Measurements from ENCODE around the gene TMEM242.

Gene TMEM242

DNA sequence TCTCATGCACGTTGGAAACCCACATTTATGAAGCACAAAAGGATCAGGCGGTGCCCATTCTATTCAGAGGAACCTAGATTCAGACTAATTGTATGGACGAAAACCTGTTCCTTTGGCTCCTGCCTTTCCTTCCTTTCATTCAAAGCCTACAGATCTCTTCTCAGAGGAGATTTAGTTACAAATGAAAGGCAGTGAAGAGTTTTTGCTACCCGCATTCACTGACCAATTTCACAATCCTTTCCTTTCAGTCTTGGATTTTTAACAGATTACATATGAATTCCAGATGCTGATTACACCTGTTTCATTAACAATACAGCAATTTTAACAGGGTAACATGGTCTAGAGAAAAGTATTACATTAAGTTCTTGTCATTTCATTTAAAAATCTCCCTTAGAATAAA, 32.0 kb downstream of the TMEM242 start:
- H3K27ac ChIP-seq: no peak overlapping the region
- no peak for DNase-seq (ENCODE audit: low read depth, low spot score)

DNA sequence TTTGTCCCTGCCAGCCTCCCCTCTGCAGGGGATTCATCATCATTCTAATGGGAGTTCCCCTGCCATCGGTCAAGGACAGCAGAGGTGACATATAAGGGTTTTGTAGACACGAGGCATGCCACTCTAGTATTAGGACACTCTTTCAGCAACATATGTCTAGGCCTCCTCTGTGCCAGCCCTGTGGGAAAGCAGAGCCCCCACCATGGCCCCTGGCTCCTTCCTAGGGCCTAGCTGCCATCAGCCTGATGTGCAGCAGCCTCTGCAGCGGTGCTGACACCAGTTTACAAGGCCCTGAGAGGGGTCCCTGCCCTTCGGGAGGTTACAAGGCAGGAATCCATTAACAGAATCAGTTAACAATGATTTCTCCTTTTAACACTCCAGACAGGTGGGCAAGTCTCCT, 32.5 kb downstream of the TMEM242 start:
- no peak overlapping the region for H3K27ac ChIP-seq

DNA sequence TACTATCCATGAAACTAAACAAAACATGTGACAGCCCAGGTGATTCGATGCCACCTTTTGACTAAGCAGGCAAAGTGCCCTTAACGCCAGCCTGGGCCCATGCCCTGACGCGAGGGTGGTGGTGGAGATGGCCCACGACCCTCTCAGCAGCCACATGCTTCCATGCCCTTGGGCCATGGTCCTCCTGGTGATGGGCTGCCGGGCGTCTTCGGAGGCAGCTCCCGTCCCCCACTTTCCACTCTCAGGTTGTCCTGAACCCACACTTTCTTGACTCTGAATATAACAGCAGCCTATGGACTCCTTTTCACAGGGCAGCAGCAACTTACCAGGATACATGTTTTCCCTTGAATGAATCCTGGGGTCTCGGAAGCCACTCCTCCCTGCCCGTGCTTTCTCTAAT, 33.6 kb downstream of the TMEM242 start:
- no peak overlapping the region for H3K27ac ChIP-seq
- DNase-seq (ENCODE audit: low read depth, low spot score): no peak

More for the DNA sequence above, 32.5 kb downstream of the TMEM242 start:
- DNase-seq (ENCODE audit: low read depth, low spot score): no peak

DNA sequence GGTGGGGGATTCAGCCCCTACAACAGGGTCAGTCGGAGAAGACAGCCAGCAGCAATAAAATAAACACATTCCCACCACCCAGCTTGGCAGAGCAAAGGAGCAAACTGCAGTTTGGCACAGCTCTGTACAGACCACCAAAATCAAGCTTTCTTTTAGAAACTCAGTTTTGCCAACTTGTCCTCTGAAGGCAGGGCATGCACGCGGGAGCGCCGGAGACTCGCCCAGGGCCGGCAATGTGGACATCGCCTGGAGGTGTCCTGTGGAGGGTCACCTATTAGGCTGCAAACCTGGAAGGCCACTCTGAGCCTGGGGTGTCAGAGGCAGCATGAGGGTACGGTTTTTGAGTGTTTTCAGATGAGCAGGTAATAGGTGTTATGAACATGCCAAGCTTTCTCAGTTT, 34.7 kb downstream of the TMEM242 start:
- no peak overlapping the region for H3K27ac ChIP-seq
- DNase-seq (ENCODE audit: low read depth, low spot score): no peak

DNA sequence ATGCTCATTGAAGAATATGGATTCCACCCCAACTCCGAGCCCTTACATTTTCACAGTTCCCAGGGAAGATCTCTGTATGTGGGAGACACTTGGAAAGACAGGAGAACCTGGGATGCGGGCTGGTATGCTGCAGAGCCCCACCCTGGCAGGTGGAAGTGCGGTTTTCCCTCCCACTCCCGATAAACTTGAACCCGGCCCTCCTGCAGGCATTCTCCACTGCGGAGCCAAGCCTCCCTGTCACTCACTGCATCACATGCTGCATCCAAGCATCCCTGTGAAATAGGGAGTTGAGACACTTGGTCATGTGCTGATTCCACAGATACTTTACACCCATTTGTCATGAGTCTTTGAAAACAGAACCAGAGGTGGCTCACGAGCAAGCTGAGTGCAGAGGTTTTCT, 35.4 kb downstream of the TMEM242 start:
- no peak for DNase-seq (ENCODE audit: low read depth, low spot score)

DNA sequence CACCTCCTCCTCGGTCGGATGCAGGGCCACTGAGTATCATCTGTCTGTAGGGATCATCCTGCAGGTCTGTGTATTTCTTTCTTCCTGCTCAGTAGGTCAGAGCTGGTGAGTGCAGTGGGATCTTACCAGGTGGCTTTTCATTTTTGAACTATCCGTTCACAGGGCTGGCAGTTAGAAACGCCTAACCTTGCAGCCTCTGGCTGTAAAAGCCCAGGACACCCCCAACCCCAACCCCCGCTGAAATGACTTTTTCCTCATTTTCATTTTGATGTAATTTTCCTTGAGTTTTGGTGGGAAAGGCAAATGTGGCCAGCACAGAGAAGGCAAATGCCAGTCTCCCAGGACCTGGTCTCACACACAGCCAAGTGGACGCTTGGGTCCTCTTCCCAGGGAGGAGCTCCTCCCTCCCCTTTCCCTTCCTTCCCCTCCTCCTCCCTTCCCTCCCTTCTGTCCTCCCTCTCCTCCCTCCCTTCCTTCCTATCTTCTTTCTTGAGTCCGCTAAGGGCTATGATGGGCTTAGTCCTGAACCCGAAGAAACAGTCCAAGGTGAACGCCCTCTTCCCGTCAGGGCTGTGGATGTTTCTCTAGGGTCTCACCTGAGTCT, 36.0 kb downstream of the TMEM242 start:
- no peak for DNase-seq (ENCODE audit: low read depth, low spot score)
- H3K27ac ChIP-seq: no peak overlapping the region

More for the DNA sequence above, 35.4 kb downstream of the TMEM242 start:
- H3K27ac ChIP-seq: no peak overlapping the region

DNA sequence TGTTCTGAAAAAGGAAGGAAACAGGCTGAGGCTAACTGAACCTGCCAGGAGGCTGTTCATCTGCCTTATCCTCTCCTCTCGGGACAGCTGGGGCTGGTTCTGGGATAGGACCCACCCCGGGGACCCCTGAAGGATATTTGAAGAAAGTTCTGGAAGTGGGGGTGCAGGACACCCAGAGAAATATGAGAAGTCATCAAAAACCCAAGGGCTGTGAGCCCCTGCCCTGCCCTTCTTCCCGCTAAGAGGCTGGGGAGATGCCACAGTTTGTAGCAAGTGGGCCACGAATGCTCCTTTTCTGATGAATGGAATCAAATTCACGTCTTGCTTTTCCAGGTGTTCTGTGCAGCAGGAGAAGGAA, 37.9 kb downstream of the TMEM242 start:
- no peak for DNase-seq (ENCODE audit: low read depth, low spot score)
- no peak overlapping the region for H3K27ac ChIP-seq

DNA sequence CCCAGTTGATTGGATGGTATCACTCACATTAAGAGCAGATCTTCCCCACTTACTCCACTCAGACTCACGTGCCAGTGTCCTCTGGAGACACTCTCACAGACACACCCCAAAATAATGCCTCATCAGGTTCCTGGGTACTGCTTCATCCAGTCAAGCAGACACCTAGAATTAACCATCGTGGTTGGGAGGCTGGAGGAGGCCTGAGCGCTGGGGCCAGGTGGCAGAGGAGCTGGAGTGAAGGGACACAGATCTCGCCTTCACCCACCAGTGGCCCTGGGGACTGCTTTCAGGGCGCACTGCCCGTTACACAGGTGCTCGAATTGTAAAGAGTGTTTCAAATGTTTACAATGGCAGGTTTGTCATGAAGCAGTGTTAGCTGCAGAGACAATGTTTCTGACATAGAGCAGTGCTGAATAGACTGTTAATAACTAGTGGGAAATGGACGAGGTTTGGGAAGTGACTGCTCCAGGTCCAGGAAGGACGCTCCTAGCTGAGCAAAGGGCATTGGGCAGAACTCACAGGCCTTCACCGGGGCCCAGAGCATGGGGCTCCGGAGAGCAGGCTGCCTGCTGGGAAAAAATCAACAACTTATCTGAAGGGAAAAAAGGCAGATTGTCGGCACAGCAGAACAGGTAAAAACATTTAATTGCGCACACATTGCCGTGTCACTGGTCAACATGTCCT, 38.4 kb downstream of the TMEM242 start:
- no peak for DNase-seq (ENCODE audit: low read depth, low spot score)
- H3K27ac ChIP-seq: no peak overlapping the region

DNA sequence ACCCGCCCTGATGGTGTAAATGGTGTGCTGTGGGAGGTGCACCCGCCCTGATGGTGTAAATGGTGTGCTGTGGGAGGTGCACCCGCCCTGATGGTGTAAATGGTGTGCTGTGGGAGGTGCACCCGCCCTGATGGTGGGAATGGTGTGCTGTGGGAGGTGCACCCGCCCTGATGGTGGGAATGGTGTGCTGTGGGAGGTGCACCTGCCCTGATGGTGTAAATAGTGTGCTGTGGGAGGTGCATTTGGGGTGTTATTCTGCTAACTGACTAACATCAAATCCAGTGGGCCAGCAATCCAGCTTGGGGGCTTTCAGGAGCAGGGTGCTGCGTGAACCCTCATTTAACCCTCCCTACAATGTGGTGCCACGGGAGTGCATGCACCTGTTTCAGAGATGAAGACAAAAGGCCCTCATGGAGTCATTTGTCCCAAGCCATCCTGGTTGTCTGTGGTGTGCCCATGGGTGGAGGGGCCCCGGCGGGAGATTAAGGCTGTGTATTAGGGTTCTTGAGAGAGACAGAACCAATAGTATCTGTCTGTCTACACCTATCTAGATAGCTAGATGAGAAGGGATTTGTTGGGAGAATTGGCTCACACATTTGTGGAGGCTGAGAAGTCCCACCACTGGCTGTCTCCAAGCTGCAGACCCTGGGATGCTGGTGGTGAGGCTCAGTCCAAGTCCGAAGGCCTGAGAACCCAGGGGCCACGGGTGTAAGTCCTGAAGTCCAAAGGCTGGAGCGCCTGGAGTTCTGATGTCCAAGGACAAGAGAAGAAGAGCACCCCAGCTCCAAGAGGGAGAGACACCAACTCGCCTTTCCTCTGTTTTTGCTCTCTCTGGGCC, 39.2 kb downstream of the TMEM242 start:
- H3K27ac ChIP-seq: no peak overlapping the region
- no peak for DNase-seq (ENCODE audit: low read depth, low spot score)

DNA sequence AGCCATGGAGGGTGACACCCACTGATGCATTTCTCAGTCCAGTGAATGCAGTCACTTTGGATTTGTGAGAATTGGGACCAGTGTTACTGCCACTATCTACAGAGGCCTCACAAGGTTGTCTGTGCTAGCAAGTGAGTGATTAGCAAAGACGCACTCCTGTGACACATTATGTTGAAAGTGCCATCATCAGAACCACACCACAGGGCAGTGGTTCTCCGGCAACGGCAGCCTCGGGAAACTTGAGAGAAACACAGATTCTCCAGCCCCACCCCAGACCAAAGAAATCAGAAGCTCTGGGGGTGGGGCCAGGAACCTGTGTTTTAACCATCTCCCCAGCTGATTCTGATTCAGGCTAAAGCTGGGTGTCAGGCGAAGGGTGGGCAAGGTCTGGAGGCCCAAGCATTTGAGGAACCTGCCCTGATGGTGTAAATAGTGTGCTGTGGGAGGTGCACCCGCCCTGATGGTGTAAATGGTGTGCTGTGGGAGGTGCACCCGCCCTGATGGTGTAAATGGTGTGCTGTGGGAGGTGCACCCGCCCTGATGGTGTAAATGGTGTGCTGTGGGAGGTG, 39.9 kb downstream of the TMEM242 start:
- no peak overlapping the region for H3K27ac ChIP-seq
- DNase-seq (ENCODE audit: low read depth, low spot score): no peak

DNA sequence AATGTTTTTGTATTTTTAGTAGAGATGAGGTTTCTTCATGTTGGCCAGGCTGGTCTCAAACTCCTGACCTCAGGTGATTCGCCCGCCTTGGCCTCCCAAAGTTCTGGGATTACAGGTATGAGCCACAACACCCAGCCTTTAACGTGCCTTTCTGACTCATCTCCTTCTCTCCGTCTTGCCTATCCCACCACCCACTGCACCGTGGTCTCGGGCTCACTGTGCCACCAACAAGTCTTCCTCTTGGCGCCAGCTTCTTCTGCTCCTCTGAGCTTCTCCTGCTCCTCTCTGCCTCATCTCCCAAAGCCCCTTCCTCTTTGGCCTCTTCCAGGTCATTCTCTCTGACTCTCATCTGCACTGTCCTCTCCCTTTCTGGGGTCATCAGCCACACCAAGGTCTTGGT, 41.0 kb downstream of the TMEM242 start:
- H3K27ac ChIP-seq: no peak overlapping the region
- no peak for DNase-seq (ENCODE audit: low read depth, low spot score)

DNA sequence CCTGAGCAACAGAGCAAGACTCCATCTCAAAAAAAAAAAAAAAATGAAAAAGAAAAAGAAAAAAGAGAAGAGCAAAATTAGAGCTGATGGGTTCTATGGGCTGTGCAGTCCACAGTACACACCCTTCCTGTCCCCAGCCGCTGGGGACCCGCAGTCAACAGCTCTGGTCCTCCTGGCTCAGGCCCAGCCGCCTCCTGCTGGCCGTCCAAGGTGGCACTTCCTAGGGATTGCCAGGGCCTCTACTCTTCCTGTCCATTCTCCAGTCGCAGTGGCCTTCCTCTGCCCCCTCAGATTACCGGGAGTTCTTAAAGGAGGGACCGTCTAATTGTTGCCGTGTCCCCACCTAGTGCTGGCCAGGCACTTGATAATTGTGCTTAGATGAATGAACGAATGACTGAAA, 41.7 kb downstream of the TMEM242 start:
- no peak for DNase-seq (ENCODE audit: low read depth, low spot score)
- no peak overlapping the region for H3K27ac ChIP-seq

DNA sequence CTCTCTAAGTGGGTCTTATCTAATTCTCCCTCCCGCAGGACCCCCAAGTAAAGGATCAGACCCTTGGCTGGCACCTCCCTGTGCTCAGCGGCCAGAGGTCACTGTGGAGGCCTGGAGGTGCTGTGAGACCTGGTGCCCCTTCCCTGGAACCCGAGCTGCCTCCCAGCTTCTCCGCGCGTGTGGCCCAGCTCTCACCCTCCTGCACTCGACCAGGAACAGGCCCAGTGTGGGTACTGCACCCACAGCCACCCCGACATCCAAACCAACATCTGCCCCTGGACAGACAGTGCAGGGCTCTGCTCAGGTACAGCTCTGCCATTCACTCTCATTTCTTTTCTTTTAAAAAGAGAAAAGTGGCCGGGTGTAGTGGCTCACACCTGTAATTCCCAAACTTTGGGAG, 42.4 kb downstream of the TMEM242 start:
- no peak for DNase-seq (ENCODE audit: low read depth, low spot score)
- H3K27ac ChIP-seq: no peak overlapping the region

DNA sequence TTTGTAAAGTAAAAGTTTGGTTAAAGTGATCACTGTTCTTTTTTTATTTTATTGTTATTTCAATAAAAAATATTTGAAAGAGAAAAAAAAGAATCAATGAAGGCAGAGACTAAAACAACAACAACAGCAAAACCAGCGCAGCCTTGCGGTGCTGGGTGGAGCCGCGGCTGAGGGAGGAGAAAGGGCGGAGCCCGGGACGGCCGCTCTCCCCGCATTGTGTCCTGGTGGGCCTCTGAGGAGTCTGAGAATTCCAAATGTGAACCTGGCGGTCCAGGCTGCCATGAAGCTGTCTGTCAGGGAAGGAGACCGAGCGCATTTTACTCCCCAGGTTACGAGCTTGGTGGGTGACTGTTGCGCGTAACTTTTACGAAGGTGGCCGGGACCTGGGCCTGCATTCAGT, 43.2 kb downstream of the TMEM242 start:
- no peak overlapping the region for H3K27ac ChIP-seq
- DNase-seq (ENCODE audit: low read depth, low spot score): no peak

DNA sequence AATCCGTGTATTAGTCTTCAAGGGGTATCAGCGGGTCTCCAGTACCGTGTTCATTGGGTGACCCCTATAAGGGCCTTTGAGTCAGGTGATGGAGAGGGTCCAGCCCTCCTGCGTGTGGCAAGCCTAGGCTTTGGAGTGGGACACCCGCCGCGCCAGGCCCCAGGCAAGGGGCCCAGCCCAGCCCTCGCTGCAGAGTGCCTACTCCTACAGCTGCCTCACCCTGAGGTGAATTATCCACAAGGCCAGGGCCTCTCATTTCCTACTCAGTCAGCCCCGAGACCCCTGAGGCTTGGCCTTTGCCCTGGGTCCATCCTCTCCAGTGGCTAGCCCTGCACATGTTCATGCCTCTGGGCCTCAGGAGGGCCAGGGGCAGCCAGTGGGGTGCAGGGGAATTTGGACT, 45.1 kb downstream of the TMEM242 start:
- H3K27ac ChIP-seq: no peak overlapping the region
- no peak for DNase-seq (ENCODE audit: low read depth, low spot score)

DNA sequence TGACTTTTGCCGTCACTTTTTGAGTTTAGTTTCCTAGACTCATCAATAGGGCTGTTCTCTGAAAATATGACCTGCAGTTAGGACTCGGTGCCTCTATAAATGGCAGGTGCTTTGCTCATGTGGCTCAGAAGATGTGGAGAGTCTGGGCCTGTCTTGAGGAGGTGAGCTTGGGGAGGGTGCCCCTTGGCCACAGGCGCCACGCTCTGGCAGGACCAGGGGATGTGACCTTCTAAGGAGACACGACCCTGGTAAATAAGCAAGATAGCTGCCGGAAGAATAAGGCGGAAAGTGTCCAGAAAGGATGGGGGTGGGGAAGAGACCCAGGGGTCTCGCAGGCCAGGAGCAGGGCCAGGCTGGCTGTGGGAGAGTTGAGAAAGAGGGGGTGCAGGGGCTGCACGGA, 46.6 kb downstream of the TMEM242 start:
- DNase-seq (ENCODE audit: low read depth, low spot score): no peak
- H3K27ac ChIP-seq: no peak overlapping the region

DNA sequence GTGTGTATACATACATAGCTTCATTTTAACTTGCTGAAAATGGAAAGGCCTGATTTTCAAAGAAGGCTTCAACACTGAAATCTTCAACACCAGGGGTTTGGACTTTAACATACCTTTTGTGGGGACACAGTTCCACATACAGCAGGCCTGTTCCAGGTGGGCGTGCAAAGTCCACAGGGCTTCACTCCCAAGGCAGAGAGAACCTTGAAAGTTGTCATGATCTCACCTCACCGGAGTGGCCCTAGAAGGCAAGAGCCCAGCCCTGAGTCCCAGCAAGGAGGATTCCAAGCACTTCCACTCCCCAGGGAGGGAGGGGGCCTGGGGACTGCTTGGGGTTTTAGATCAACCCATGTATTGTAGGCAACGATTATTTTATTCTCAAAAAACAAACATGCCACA, 47.2 kb downstream of the TMEM242 start:
- H3K27ac ChIP-seq: no peak overlapping the region
- no peak for DNase-seq (ENCODE audit: low read depth, low spot score)

DNA sequence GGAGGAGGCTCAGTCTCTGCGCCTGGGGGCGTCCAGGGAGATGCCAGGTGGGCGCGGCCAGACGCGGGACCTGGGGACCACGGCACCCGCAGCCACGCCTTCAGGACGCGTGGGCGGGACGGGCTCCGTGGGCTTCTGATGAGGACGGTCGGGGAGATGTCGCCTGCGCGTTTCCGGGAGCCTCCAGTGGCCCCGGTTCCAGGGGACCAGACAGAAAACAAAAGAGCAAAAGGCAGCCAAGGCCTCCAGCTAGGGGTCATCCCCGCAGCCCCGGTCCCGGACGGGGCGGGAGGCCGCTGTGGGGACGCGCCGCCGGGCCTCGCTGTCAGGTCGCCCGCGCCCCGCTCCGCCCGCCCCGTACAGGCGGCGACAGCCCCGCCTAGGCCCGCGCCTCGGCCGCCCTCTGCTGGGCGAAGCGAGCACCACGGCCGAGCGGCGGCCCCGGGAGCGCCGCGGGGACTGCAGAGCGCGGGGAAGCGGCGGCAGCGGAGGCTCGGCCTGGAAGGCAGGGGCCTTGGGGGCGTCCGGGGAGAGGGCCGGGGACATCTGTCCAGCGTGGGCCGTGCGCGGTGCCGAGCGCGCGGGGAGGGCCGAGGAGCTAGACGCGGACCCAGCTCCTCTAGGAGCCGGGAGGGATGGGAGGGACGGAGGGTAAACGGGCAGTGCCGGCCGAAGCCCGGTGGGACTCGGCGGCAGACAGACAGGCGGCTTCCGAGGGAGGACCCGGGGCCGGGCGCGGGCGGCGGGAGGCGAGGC, 48.7 kb downstream of the TMEM242 start:
- H3K27ac ChIP-seq: no peak overlapping the region
- no peak for DNase-seq (ENCODE audit: low read depth, low spot score)

DNA sequence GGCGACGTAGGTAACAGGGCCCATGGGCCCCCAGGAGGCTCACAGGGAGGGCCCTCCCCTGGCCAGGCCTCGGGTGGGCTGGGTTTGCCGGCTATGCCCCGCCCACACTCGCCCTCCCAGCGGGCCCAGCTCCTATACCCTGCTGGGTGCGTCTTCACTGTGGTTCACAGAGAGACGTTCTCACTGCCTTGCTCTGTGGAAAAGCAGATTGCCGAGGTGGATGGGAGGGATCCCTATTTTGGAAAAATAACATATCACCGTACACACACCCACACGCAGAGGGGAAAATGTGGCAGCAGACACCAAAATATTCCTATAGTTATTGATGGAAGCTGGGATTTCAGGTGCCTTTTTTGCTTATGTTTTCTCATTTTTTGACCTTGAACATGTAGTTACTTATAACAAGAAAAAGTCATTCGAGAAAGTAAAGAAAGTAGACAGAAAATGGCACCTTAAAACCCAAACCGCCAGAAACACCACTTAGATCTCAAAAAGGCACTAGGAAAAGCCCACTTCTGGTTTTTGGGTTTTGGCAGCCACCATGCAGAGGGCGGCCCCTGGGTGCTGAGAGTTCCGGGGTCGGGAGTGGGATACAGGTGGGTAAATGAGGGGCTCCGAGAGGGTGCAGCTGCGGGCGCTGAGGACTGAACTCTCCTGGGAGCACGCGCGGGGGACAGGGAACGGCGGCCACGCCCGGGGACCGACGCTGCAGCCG, 49.4 kb downstream of the TMEM242 start:
- DNase-seq (ENCODE audit: low read depth, low spot score): no peak
- no peak overlapping the region for H3K27ac ChIP-seq
